ENCODE results near the gene PCNX1. TPM values are rescaled to one million over a fixed set of nuclear protein-coding genes. Genes with fewer than 3 reads are reported as not detected.
"Not testable (repeated sequence)": the region's sequence is repeated elsewhere in the genome, so short reads cannot be mapped to it uniquely, and the experiment has no call there.

PCNX1 gene
- 191 TPM for total RNA-seq

DNA sequence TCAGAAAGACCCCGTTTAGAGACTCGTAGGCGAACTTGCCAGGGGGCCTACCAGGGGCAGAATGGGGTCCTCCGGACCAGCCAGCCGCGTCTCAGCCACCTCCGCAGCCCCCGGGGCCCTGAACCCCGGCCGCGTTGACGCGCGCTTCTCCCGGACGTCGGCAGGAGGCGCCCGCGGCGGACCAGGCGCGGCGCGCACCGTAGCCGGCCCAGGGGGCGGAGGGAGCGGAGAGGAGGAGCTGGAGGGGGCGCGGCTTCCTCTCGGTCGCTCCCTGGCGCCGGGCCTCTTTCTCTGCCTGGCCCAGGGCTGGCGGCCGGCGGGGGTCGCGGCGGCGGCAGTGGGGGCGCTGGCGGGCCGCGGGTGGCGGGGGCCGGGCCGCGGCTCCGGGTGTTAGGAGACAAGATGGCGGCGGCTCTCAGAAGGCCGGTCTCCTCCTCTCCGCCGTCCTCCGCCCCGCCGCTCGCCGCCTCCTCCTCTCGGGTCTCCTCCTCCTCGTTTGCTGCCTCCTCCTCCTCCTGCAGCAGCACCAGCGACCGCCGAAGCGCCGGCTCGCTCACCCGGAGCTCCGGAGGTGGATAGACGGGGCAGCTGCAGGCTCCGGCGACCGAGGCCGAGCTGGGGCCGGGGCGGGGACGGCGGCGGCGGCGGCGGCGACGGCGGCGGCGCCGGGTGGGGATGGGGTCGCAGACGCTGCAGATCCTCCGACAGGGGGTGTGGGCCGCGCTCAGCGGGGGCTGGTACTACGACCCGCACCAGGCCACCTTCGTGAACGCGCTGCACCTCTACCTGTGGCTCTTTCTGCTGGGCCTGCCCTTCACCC lies at the start of gene PCNX1:
Gene PCNX1 (plus strand): TSS at position 284 of the 820 bp plus-strand sequence. CDS start 392 bp downstream, at position 676.
- peak; percentile 87 for DNase-seq

DNA sequence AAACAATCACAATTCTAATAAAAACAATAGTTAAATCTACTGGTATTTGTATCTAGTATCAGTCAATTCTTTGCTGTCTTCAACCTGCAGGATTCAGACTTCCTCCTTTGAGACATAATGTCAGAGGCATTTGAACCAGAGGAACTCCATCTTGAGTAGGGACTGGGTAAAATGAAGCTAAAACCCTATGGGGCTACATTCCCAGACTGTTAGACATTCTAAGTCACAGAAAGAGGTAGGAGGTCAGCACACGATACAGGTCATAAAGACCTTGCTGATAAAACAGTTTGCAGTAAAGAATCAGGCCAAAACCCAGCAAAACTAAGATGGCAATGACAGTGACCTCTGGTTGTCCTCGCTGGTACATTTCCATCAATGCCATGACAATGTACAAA lies 49.8 kb upstream of the PCNX1 start:
- DNase-seq = no peak

DNA sequence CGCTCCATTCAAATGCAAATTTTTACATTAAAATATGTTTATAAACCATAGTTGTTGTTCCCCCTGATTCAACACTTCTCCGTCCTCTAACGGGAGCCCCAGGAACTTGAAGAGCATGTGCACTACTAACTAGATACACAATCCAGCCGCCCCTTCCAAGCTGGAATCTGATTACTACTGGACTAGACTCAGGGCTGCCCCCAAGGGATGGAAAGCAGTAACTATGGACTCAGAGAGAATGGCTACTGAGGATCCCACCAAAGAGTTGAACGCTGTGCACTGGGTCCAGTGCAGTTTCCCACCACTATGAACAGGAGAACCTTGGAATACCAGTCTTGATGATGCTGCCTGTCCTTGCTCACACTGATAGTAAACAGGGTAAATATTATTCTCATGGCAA lies 48.6 kb upstream of the PCNX1 start:
- no peak for DNase-seq

- DNase-seq = not testable (repeated sequence)
Observed at GRCh38 chr14:70866992-70867391, 40.3 kb upstream of the PCNX1 start.

DNA sequence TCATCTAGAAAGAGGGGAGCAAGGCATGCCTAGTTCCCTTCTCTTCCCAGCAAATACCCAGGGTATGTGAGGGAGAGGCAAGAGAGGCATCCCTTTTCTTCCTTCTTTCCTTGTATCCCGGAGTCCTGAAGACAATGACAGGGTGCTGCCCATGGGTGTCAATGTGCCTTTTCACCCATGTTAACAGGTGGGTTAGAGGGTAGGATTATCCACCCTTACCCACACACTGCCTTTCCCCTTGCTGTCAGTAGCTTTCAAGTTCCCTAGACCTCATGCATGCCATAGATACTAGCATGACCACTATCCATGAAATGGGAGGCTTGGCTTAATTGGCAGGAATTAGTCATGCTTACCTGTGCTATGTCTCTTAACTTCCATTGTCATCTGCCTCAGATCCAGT lies 36.3 kb upstream of the PCNX1 start:
- no peak for DNase-seq

GRCh38 chr14:70871863-70872677 lies 35.2 kb upstream of the PCNX1 start:
- no peak for DNase-seq

GRCh38 chr14:70872678-70873020 lies 34.6 kb upstream of the PCNX1 start:
- DNase-seq = no peak

GRCh38 chr14:70873627-70874026 lies 33.6 kb upstream of the PCNX1 start:
- no peak for DNase-seq

DNA sequence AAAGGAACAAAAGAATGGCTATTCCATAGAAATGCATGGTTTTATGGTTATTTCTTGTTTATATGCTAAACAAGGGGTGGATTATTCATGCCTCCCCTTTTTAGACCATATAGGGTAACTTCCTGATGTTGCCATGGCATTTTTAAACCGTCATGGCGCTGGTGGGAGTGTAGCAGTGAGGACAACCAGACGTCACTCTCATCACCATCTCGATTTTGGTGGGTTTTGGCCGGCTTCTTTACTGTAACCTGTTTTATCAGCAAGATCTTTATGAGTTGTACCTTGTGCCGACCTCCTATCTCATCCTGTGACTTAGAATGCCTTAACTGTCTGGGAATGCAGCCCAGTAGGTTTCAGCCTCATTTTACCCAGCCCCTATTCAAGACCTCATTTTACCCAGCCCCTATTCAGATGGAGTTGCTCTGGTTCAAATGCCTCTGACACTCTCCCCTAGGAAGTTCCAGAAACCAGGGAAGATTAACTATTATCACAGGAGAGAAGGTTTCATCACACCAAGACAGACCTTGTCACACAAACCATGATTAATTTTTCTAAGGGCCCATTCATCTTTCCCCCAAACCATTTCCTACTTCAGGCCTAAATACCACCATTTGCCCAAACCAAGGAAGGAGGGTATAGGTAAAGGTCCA lies 31.3 kb upstream of the PCNX1 start:
- not testable (repeated sequence) for DNase-seq

DNA sequence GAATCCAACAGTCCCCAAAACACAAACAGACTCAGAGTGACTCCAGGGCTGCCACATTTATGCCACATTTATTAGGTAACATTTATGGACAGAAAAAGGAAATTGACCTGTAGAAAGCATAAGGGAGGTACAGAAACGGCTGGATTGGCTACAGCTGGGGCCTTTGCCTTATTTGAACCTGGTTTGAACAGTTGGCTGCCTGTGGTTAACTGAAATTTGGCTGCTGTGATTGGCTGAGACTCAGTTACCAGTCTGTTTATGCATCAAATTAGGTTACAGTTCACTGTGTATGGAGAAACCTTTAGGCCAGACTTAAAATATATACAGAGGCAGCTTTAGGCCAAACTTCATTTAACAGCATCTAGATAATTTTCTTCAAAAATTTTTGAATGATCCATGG lies 27.8 kb upstream of the PCNX1 start:
- DNase-seq = no peak

GRCh38 chr14:70880888-70881287 lies 26.4 kb upstream of the PCNX1 start:
- DNase-seq = not testable (repeated sequence)

- no peak for DNase-seq
Observed at GRCh38 chr14:70881549-70882177, 25.6 kb upstream of the PCNX1 start.

DNA sequence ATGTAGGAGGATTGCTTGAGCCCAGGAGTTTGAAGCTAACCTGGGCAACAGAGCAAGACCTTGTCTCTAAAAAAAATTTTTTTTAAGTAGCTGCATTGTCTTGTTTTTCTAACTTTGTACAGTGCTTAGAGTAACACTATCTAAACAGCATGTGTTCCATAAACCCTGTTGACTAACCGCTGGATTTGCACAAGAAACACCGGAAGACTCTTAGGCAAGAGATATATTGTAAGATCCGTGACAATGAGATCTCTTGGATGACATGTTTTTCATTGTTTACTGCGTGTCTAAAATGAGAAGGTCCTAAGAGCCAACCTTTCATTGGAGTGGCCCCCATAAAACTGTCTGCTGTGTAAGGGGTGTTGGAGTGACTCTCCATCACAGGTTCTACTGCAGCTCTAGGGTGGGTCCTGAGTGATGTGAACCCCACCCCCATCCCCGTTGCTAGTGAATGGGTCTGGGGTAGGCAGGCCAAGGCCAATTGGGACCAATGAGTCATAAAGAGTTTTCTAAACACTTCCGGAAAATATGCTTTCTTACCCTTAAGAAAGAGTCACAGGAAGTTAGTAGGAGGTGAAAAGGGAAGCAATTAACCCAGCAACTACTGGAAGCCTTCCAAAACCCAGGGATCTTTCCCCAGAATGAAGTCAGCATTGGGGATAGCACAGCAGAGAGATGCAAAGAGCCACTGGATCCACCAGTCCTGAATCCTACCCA lies 24.3 kb upstream of the PCNX1 start:
- no peak for DNase-seq

DNA sequence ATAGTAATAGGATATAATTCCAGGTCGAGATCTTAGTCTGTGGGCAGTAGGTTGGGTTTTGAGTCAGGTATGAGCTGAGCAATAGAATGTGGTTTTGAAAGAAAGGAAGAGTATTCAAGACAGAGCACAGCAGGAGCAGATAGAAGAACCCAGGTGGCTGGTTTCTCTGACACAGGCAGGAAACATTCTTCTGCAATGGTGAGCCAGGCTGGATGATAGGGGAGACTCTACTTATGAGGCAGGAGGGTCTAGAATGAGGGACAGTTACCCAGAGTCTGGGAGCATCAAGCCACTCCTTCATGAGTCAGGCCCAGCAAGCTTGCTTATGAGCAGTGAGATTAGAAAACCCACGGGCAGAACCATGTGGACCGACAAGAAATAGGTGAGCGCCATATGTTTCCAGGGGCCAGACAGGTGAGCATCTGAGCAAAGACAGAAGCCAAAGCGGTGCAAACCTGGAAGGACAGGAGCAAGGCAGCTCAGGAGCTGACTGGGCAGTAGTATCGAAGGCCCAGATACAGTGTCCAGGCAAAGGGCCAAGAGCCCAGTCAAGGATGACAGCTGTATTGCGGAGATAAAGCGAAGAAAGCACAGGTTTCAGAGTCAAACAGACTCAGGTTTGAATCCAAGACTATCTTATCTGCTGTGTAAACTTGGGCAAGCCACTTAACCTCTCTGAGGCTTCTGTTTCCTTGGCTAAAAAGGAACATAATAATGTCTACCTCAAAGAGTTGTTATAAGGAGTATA lies 22.5 kb upstream of the PCNX1 start:
- DNase-seq = no peak

DNA sequence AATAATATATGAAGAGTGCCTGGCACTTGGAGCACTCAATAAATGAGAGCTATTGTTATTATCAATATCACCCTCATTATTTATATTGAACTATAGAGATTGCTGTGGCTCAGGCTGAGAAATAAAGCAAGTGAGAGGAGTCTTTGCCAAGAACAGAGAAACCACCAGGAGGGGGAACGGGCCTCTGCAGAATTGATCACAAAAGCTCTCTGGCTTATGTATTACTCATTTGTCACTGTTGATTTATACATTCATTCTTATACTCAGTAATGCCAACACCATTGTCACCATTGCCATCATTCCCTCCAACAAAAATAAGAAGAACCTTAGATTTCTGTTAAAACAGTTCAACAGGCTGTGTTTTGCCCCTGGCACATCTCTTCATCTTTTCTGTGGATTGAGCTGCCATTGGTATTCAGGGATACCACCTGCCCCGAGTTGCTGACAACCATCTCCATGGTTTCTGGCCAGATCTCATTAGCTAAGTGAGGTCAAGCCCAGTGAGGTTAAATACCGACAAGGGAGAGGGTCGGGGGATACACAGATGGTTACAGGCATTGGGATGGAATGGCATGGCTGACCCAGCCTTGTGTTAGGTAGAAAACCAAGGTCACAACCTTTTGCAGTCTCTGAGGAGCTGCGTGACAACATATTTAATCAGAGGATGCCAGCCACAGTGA lies 21.8 kb upstream of the PCNX1 start:
- DNase-seq = no peak

DNA sequence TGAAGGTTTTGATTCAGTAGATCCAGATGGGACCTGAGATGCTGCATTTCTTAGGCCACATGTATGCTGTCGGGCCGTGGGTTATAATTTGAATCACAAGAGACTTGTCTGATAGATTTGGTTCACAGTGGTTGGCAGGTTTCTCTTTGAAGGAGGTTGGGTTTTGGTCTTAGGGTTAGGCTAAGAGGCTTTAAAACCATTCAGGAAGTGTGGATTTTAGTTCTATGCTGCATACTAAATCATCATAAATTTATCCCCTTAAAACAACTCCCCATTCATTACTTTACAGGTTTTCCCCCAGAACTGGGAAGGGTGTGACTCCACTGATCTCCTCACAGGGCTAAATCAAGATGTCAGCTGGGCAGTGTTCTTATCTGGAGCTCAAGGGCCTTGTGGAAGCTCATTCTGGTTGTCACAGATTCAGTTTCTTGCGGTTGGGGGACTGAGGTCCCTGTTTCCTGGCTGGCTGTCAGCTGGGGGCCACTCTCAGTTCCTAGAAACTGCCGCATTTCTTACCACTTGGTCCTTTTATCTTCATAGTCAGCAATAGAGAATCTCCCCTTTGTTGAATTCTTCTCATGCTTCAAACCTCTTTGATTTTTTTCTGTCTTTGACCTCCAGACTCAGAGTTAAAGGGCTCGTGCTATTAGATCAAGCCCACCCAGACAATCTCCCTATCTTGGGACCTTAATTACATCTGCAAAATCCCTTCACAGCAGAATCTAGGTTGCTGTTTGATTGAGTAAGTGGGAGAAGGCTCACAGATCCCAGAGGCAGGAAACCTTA lies 20.6 kb upstream of the PCNX1 start:
- DNase-seq = no peak

- DNase-seq = no peak
Observed at GRCh38 chr14:70887207-70887681, 20.0 kb upstream of the PCNX1 start.

DNA sequence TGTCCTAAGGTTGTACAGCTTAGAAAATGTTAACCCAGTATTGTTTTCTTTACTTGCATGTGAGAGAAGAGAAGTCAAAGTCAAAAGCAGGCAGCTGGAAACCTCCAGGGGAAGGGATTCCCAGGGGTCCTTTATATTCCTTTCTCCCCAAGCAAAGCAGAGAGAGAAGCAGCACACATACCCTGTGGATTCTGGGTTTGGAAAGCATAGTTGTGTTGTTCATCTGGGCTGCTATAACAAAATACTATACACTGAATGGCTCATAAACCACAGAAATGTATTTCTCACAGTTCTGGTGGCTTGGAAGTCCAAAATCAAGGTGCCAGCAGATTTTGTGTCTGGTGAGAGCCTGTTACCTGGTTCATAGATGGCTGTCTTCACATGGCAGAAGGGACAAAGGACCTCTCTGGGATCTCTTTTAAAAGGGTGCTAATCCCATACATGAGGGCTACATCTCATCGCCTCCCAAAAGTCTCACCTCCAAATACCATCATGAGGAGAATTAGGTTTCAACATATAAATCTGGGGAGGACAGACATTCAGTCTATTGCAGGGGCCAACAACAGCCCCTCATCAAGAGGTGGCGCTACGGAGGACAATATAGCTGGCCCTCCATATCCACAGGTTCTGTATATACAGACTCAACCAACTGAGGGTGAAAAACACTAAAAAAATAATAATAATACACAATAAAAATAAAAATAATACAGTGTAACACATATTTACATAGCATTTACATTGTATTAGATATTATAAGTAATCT lies 19.3 kb upstream of the PCNX1 start:
- DNase-seq = no peak

DNA sequence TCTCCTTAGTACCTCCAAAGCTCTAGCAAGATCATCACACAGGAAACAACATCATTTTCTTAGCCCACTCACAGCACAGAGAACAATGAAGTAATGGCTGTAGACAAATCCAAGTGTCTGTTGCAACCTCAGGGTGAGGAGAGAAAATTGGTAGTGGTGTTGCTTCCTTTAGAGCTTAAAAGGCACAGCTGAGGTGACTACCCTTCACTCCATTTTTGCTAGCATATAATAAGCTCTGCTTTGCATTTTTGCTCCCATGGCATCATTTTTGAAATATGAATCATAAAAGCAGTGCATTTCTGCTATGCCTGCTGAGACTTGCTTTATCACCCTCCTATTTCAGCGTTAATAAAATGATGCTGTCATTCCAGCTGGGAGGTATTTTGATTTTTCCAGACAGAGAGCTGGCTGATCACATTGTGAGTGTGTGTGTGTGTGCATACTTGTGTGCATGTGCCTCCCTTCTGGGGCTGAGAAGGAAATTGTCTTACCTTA lies 18.5 kb upstream of the PCNX1 start:
- DNase-seq = no peak
